ENCODE results near the gene DIS3L2. TPM values are rescaled to one million over a fixed set of nuclear protein-coding genes. Genes with fewer than 3 reads are reported as not detected.
"Not testable (repeated sequence)": the region's sequence is repeated elsewhere in the genome, so short reads cannot be mapped to it uniquely, and the experiment has no call there.

DIS3L2 gene
- total RNA-seq, 1 donor from 2014 or later, result 30.2 TPM

DNA sequence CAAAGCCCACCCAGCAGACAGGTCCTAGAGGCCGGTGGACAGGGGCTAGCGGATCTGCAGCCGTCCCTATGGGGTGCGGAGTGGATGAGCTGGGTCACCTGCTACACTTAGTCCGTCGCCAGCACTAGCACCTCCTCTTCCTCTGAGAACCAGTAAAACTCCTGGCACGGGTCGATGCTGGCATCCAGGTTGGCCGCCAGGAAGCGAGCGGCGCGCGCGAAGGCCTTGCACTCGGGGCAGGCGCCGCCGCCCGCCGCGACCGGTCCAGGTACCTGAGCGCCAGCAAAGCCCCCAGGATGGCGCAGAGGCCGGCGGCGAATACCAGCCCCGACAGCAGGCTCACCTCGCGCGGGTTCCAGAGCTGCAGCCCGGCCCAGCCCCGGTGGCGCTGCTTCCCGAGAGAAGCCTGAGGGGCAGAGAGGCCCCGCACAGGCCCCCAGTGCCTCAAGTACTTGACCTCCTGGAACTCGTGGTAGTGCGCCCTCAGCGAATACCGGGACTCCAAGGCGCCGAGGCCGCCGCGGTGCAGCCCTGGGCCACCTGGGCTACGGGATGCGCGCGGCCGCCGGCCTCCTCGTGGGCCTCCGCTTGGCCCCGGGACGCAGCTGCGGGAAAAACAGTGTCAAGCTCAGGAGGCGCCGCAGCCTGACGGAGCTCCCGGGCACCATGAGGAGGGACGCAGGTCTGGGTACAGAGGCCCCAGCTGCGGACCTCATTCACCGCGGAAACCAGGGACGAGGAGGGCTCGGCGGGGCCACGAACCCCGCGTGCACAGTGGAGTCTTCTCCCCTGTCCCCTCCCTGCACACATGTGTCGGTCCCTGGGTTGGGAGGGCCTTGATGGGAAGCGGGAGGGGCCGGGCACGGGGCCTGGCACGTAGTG, 389.5 kb downstream of the DIS3L2 start:
- no peak for DNase-seq (ENCODE audit: low spot score)
- intact Hi-C loops (cut with micrococcal nuclease), result loop anchor here (5.0 kb wide), 1 partner anchor 36 kb away; no protein-coding TSS in a partner anchor
- Mint-ChIP-seq H3K9me3 (no peaks in the 10 kb centered on the region), H3K4me1 (ENCODE audit: low read depth) (no peaks in the 10 kb centered on the region), H3K27me3 (ENCODE audit: low read depth) (peaks cover 29% of the 10 kb centered on the region), H3K27ac (no peak overlapping the region), H3K4me3 (ENCODE audit: low read depth) (no peak overlapping the region), H3K36me3 (ENCODE audit: low read depth) (no peaks in the 10 kb centered on the region)

GRCh38 chr2:232351686-232352510, 390.4 kb downstream of the DIS3L2 start:
- Mint-ChIP-seq H3K36me3 (ENCODE audit: low read depth) (no peaks in the 10 kb centered on the region), H3K4me3 (ENCODE audit: low read depth) (no peak overlapping the region), H3K27ac (no peak overlapping the region), H3K4me1 (ENCODE audit: low read depth) (no peaks in the 10 kb centered on the region), H3K9me3 (no peaks in the 10 kb centered on the region), H3K27me3 (ENCODE audit: low read depth) (peaks cover 28% of the 10 kb centered on the region)
- intact Hi-C loops (cut with micrococcal nuclease), result loop anchor here (5.0 kb wide), 1 partner anchor 35 kb away; no protein-coding TSS in a partner anchor
- no peak for DNase-seq (ENCODE audit: low spot score)

GRCh38 chr2:232352511-232353091, 391.1 kb downstream of the DIS3L2 start:
- Mint-ChIP-seq H3K4me3 (ENCODE audit: low read depth) (no peak overlapping the region), H3K27ac (no peak overlapping the region), H3K27me3 (ENCODE audit: low read depth) (peaks cover 28% of the 10 kb centered on the region), H3K36me3 (ENCODE audit: low read depth) (no peaks in the 10 kb centered on the region), H3K4me1 (ENCODE audit: low read depth) (no peaks in the 10 kb centered on the region), H3K9me3 (no peaks in the 10 kb centered on the region)
- DNase-seq (ENCODE audit: low spot score), result no peak
- intact Hi-C loops (cut with micrococcal nuclease), result loop anchor here (5.0 kb wide), 1 partner anchor 35 kb away; no protein-coding TSS in a partner anchor

GRCh38 chr2:232353096-232353495, 391.6 kb downstream of the DIS3L2 start:
- no peaks in the 10 kb centered on the region for H3K9me3 Mint-ChIP-seq
- intact Hi-C loops (cut with micrococcal nuclease), result loop anchor here (5.0 kb wide), 1 partner anchor 34 kb away; no protein-coding TSS in a partner anchor
- no peaks in the 10 kb centered on the region for H3K4me1 Mint-ChIP-seq (ENCODE audit: low read depth)
- DNase-seq (ENCODE audit: low spot score), result no peak
- peaks cover 28% of the 10 kb centered on the region for H3K27me3 Mint-ChIP-seq (ENCODE audit: low read depth)
- H3K4me3 Mint-ChIP-seq (ENCODE audit: low read depth), result no peak overlapping the region
- no peak overlapping the region for H3K27ac Mint-ChIP-seq
- H3K36me3 Mint-ChIP-seq (ENCODE audit: low read depth), result no peaks in the 10 kb centered on the region

DNA sequence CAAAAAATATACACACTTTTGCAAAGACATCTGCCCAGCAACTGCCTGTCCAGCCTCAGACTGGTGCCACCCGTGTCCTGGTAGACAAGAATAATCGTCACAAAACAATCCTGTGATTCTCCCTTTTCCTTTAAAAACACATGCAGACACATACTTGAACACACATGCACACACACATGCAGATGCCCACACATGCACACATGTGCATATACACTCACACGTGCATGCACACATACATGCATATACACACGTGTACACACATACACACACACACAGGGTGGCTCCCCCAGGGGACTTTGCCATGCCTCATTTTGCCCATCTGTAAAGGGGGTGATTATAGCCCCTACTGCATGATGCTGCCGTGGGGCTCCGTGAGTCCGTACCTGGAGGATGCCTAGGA, 392.1 kb downstream of the DIS3L2 start:
- Mint-ChIP-seq H3K27me3 (ENCODE audit: low read depth) (peaks cover 26% of the 10 kb centered on the region), H3K9me3 (no peaks in the 10 kb centered on the region), H3K4me1 (ENCODE audit: low read depth) (no peaks in the 10 kb centered on the region), H3K36me3 (ENCODE audit: low read depth) (no peaks in the 10 kb centered on the region), H3K4me3 (ENCODE audit: low read depth) (no peak overlapping the region), H3K27ac (no peak overlapping the region)
- intact Hi-C loops (cut with micrococcal nuclease), result loop anchor here (5.0 kb wide), 1 partner anchor 34 kb away; no protein-coding TSS in a partner anchor
- DNase-seq (ENCODE audit: low spot score), result no peak

- Mint-ChIP-seq H3K36me3 (ENCODE audit: low read depth) (no peaks in the 10 kb centered on the region), H3K27me3 (ENCODE audit: low read depth) (peaks cover 24% of the 10 kb centered on the region), H3K4me1 (ENCODE audit: low read depth) (no peaks in the 10 kb centered on the region), H3K27ac (no peak overlapping the region), H3K4me3 (ENCODE audit: low read depth) (no peak overlapping the region), H3K9me3 (no peaks in the 10 kb centered on the region)
- intact Hi-C loops (cut with micrococcal nuclease), result loop anchor here (5.0 kb wide), 1 partner anchor 33 kb away; no protein-coding TSS in a partner anchor
- DNase-seq (ENCODE audit: low spot score), result no peak
These were observed 392.6 kb downstream of the DIS3L2 start for GRCh38 chr2:232354069-232354468.

GRCh38 chr2:232361646-232362045, 400.1 kb downstream of the DIS3L2 start:
- no peak overlapping the region for H3K4me3 Mint-ChIP-seq (ENCODE audit: low read depth)
- DNase-seq (ENCODE audit: low spot score), result no peak
- H3K27ac Mint-ChIP-seq, result no peak overlapping the region
- no peaks in the 10 kb centered on the region for H3K9me3 Mint-ChIP-seq
- peaks cover 2% of the 10 kb centered on the region for H3K27me3 Mint-ChIP-seq (ENCODE audit: low read depth)
- intact Hi-C loops (cut with micrococcal nuclease), result no loop called here
- H3K4me1 Mint-ChIP-seq (ENCODE audit: low read depth), result peaks cover 14% of the 10 kb centered on the region
- H3K36me3 Mint-ChIP-seq (ENCODE audit: low read depth), result no peaks in the 10 kb centered on the region

DNA sequence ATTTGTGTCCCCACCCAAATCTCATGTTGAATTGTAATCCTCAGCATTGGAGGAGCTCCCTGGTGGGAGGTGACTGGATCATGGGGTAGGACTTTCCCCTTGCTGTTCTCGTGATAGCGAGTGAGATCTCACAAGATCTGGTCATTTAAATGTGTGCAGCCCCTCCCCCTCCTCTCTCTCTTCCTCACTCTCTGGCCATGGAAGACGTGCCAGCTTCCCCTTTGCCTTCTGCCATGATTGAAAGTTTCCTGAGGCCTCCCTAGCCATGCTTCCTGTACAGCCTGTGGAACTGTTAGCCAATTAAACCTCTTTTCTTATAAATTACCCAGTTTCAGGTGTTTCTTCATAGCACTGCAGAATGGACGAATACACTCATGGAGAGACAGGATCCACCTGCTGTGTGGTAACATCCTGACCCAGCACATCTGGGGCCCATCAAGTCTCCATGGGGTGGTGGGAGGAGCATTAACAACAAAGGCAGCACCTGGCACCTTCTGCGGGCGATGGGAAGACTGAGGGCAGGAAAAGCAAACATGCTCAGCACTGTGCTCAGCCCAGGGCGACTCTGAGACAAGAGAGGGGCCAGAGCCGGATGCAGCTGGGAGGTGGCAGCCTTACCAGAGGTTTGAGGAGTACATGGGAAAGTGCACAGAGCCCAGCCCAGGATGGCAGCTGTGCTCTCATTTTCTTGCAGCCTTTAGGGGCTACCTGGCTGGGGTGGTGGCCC, 400.8 kb downstream of the DIS3L2 start:
- no peak for DNase-seq (ENCODE audit: low spot score)
- no peaks in the 10 kb centered on the region for H3K27me3 Mint-ChIP-seq (ENCODE audit: low read depth)
- intact Hi-C loops (cut with micrococcal nuclease), result no loop called here
- H3K36me3 Mint-ChIP-seq (ENCODE audit: low read depth), result no peaks in the 10 kb centered on the region
- H3K9me3 Mint-ChIP-seq, result no peaks in the 10 kb centered on the region
- H3K4me3 Mint-ChIP-seq (ENCODE audit: low read depth), result no peak overlapping the region
- H3K4me1 Mint-ChIP-seq (ENCODE audit: low read depth), result peaks cover 14% of the 10 kb centered on the region
- H3K27ac Mint-ChIP-seq, result no peak overlapping the region

- H3K36me3 Mint-ChIP-seq (ENCODE audit: low read depth); DNase-seq (ENCODE audit: low spot score); H3K9me3 Mint-ChIP-seq; H3K27ac Mint-ChIP-seq; intact Hi-C loops (cut with micrococcal nuclease); H3K27me3 Mint-ChIP-seq (ENCODE audit: low read depth): not testable (repeated sequence)
- peak overlapping the region; percentile 58 for H3K4me3 Mint-ChIP-seq (ENCODE audit: low read depth)
- peaks cover 14% of the 10 kb centered on the region for H3K4me1 Mint-ChIP-seq (ENCODE audit: low read depth)
These were observed 401.7 kb downstream of the DIS3L2 start for GRCh38 chr2:232363064-232363783.

GRCh38 chr2:232363784-232364615, 402.5 kb downstream of the DIS3L2 start:
- Mint-ChIP-seq H3K9me3 (no peaks in the 10 kb centered on the region), H3K36me3 (ENCODE audit: low read depth) (no peaks in the 10 kb centered on the region), H3K4me3 (ENCODE audit: low read depth) (peak overlapping the region; percentile 58), H3K27ac (peak overlapping the region; percentile 24), H3K4me1 (ENCODE audit: low read depth) (peaks cover 14% of the 10 kb centered on the region), H3K27me3 (ENCODE audit: low read depth) (no peaks in the 10 kb centered on the region)
- intact Hi-C loops (cut with micrococcal nuclease), result no loop called here
- DNase-seq (ENCODE audit: low spot score), result peak; percentile 16

Measured in activated T-helper 2 cell treated with anti-CD3 and anti-CD28 coated beads, Interferon-gamma antibody, Interleukin-2, Interleukin-4, amounts not matched to agents 10 μg/mL and 5 μg/mL and 100 μg/mL, durations not matched to agents 14 hours and 24 hours and 36 hours (primary cell).